ENCODE data around the gene EBP.

EBP gene

DNA sequence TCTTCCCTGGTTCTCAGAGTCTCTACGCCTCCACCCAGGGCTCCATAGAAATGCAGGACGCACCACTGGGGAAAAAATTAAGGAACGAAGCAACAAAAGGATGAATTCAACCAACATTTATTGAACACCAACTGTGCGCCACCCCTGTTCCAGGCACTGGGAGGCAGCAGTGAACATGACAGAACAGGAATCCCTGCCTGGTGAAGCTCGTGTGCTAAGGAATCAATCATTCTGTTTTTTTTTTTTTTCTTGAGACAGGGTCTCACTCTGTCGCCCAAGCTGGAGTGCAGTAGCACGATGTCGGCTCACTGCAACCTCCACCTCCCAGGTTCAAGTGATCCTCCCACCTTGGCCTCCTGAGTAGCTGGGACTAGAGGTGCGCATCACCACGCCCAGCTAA, 47.5 kb upstream of the EBP start:
- H3K4me3 ChIP-seq (replicated peaks; ENCODE audit: insufficient read depth, low read length) = no peak overlapping the region

DNA sequence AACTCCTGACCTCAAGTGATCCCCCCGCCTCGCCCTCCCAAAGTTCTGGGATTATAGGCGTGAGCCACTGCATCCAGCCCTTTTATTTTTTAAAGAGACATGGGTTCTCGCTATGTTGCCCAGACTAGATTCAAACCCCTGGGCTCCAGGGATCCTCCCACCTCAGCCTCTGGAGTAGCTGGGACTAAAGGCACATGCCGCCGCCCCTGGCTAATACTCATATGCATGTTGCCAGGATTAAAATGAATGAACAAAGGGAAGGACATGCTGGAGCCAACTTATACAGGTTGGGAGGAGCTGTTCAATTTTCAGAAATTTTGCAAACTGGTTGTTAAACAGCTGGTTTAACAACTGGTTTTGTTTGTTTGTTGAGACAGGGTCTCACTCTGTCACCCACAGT, 47.0 kb upstream of the EBP start:
- Histone ChIP-seq H3K27ac (replicated peaks) (peak overlapping the region; percentile 87), H3K4me3 (replicated peaks; ENCODE audit: insufficient read depth, low read length) (no peak overlapping the region), H3K27me3 (ENCODE audit: insufficient read depth, poor library complexity, severe bottlenecking) (no peaks in the 10 kb centered on the region)
- TF ChIP-seq GABPA (IDR thresholded peaks at IDR 0.05; ENCODE audit: low read depth) = no peak
- TF ChIP-seq, protein P1, sequence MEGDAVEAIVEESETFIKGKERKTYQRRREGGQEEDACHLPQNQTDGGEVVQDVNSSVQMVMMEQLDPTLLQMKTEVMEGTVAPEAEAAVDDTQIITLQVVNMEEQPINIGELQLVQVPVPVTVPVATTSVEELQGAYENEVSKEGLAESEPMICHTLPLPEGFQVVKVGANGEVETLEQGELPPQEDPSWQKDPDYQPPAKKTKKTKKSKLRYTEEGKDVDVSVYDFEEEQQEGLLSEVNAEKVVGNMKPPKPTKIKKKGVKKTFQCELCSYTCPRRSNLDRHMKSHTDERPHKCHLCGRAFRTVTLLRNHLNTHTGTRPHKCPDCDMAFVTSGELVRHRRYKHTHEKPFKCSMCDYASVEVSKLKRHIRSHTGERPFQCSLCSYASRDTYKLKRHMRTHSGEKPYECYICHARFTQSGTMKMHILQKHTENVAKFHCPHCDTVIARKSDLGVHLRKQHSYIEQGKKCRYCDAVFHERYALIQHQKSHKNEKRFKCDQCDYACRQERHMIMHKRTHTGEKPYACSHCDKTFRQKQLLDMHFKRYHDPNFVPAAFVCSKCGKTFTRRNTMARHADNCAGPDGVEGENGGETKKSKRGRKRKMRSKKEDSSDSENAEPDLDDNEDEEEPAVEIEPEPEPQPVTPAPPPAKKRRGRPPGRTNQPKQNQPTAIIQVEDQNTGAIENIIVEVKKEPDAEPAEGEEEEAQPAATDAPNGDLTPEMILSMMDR (IDR thresholded peaks at IDR 0.05; ENCODE audit: insufficient read depth, low read length) = no peak
- TF ChIP-seq SPI1 (IDR thresholded peaks at IDR 0.05; ENCODE audit: borderline replicate concordance, low read depth) = no peak
- TF ChIP-seq, protein P2, sequence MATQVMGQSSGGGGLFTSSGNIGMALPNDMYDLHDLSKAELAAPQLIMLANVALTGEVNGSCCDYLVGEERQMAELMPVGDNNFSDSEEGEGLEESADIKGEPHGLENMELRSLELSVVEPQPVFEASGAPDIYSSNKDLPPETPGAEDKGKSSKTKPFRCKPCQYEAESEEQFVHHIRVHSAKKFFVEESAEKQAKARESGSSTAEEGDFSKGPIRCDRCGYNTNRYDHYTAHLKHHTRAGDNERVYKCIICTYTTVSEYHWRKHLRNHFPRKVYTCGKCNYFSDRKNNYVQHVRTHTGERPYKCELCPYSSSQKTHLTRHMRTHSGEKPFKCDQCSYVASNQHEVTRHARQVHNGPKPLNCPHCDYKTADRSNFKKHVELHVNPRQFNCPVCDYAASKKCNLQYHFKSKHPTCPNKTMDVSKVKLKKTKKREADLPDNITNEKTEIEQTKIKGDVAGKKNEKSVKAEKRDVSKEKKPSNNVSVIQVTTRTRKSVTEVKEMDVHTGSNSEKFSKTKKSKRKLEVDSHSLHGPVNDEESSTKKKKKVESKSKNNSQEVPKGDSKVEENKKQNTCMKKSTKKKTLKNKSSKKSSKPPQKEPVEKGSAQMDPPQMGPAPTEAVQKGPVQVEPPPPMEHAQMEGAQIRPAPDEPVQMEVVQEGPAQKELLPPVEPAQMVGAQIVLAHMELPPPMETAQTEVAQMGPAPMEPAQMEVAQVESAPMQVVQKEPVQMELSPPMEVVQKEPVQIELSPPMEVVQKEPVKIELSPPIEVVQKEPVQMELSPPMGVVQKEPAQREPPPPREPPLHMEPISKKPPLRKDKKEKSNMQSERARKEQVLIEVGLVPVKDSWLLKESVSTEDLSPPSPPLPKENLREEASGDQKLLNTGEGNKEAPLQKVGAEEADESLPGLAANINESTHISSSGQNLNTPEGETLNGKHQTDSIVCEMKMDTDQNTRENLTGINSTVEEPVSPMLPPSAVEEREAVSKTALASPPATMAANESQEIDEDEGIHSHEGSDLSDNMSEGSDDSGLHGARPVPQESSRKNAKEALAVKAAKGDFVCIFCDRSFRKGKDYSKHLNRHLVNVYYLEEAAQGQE (IDR thresholded peaks at IDR 0.05; ENCODE audit: insufficient replicate concordance, low read depth) = no peak
- TF ChIP-seq POLR2AphosphoS5 (IDR thresholded peaks at IDR 0.05; ENCODE audit: low read depth) = no peak
- DNase-seq (ENCODE audit: low read depth in 1 of 2, low spot score in 1 of 2) = no peak

More for the DNA sequence above, 47.5 kb upstream of the EBP start:
- TF ChIP-seq, protein P2 (IDR thresholded peaks at IDR 0.05; ENCODE audit: insufficient replicate concordance, low read depth) = no peak
- TF ChIP-seq, protein P1 (IDR thresholded peaks at IDR 0.05; ENCODE audit: insufficient read depth, low read length) = peak; percentile 24
- TF ChIP-seq SPI1 (IDR thresholded peaks at IDR 0.05; ENCODE audit: borderline replicate concordance, low read depth) (no peak), GABPA (IDR thresholded peaks at IDR 0.05; ENCODE audit: low read depth) (no peak), POLR2AphosphoS5 (IDR thresholded peaks at IDR 0.05; ENCODE audit: low read depth) (no peak)
- H3K27me3 ChIP-seq (ENCODE audit: insufficient read depth, poor library complexity, severe bottlenecking) = no peaks in the 10 kb centered on the region
- DNase-seq (ENCODE audit: low read depth in 1 of 2, low spot score in 1 of 2) = peak in 1 of 2 experiments; percentile 45
- no peak overlapping the region; the same call in 1 of the 2 replicates for H3K27ac ChIP-seq (replicated peaks)

DNA sequence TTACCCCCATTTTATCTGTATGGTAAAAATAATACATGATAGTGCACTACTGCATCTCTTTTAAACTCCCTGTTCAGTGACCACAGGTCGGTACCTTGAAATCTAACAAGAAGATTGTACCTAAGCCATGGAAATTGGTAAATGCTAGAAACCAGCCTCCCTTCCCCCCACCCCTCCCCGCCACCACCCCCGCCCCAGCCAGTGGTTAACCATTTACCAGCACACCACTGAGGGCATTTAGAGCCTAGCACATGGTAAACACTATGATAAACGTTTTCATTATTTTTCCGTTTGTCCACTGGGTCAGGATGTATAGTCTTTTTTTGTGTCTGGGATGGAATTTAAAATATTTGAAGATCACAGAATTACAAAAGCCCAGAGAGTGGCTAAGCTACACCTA, 46.3 kb upstream of the EBP start:
- TF ChIP-seq SPI1 (IDR thresholded peaks at IDR 0.05; ENCODE audit: borderline replicate concordance, low read depth) (no peak), POLR2AphosphoS5 (IDR thresholded peaks at IDR 0.05; ENCODE audit: low read depth) (no peak), GABPA (IDR thresholded peaks at IDR 0.05; ENCODE audit: low read depth) (no peak)
- TF ChIP-seq, protein P2 (IDR thresholded peaks at IDR 0.05; ENCODE audit: insufficient replicate concordance, low read depth) = no peak
- TF ChIP-seq, protein P1 (IDR thresholded peaks at IDR 0.05; ENCODE audit: insufficient read depth, low read length) = no peak
- peak overlapping the region; percentile 87 for H3K27ac ChIP-seq (replicated peaks)
- DNase-seq (ENCODE audit: low read depth in 1 of 2, low spot score in 1 of 2) = no peak

More for the DNA sequence above, 46.3 kb upstream of the EBP start:
- no peaks in the 10 kb centered on the region for H3K27me3 ChIP-seq (ENCODE audit: insufficient read depth, poor library complexity, severe bottlenecking)
- peak overlapping the region; percentile 86 for H3K4me3 ChIP-seq (replicated peaks; ENCODE audit: insufficient read depth, low read length)

All from HL-60 (cell line).